ENCODE measurements around the gene MINK1. TPM values are rescaled to one million over a fixed set of nuclear protein-coding genes. Genes with fewer than 3 reads are reported as not detected.

Gene MINK1
- total and polyA plus RNA-seq, 2 of the 13 experiments (the other 11 are each of a cell fraction or from before 2014, with no cell fraction given), result 17.2 to 63.9 TPM

GRCh38 chr17:4833941-4834680 is 971 bp downstream of the MINK1 start (continued):
- TF ChIP-seq, protein P1, sequence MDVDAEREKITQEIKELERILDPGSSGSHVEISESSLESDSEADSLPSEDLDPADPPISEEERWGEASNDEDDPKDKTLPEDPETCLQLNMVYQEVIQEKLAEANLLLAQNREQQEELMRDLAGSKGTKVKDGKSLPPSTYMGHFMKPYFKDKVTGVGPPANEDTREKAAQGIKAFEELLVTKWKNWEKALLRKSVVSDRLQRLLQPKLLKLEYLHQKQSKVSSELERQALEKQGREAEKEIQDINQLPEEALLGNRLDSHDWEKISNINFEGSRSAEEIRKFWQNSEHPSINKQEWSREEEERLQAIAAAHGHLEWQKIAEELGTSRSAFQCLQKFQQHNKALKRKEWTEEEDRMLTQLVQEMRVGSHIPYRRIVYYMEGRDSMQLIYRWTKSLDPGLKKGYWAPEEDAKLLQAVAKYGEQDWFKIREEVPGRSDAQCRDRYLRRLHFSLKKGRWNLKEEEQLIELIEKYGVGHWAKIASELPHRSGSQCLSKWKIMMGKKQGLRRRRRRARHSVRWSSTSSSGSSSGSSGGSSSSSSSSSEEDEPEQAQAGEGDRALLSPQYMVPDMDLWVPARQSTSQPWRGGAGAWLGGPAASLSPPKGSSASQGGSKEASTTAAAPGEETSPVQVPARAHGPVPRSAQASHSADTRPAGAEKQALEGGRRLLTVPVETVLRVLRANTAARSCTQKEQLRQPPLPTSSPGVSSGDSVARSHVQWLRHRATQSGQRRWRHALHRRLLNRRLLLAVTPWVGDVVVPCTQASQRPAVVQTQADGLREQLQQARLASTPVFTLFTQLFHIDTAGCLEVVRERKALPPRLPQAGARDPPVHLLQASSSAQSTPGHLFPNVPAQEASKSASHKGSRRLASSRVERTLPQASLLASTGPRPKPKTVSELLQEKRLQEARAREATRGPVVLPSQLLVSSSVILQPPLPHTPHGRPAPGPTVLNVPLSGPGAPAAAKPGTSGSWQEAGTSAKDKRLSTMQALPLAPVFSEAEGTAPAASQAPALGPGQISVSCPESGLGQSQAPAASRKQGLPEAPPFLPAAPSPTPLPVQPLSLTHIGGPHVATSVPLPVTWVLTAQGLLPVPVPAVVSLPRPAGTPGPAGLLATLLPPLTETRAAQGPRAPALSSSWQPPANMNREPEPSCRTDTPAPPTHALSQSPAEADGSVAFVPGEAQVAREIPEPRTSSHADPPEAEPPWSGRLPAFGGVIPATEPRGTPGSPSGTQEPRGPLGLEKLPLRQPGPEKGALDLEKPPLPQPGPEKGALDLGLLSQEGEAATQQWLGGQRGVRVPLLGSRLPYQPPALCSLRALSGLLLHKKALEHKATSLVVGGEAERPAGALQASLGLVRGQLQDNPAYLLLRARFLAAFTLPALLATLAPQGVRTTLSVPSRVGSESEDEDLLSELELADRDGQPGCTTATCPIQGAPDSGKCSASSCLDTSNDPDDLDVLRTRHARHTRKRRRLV (CRISPR knock-in tag; IDR thresholded peaks at IDR 0.05), result no peak
- TF ChIP-seq RXRB (CRISPR knock-in tag; IDR thresholded peaks at IDR 0.05; ENCODE audit: borderline replicate concordance), result no peak
- TF ChIP-seq HMG20B (CRISPR knock-in tag; conservative IDR thresholded peaks at IDR 0.05), result no peak
- 0 out of 2 replicates have a peak, but pooled peaks have one; percentile 50 for TF ChIP-seq ZFP36L1 (CRISPR knock-in tag; IDR thresholded peaks at IDR 0.05)
- TF ChIP-seq ZBTB38 (CRISPR knock-in tag; IDR thresholded peaks at IDR 0.05), result no peak
- TF ChIP-seq ZFY (CRISPR knock-in tag; IDR thresholded peaks at IDR 0.05), result no peak
- no peak for TF ChIP-seq ZNF703 (CRISPR knock-in tag; IDR thresholded peaks at IDR 0.05; ENCODE audit: borderline replicate concordance)
- TF ChIP-seq SETDB1 (CRISPR knock-in tag; IDR thresholded peaks at IDR 0.05; ENCODE audit: borderline replicate concordance), result no peak
- TF ChIP-seq ZNF10 (CRISPR knock-in tag; IDR thresholded peaks at IDR 0.05; ENCODE audit: borderline replicate concordance, low read depth), result no peak
- TF ChIP-seq ZNF512 (CRISPR knock-in tag; IDR thresholded peaks at IDR 0.05), result no peak
- no peak for TF ChIP-seq KLF15 (CRISPR knock-in tag; IDR thresholded peaks at IDR 0.05; ENCODE audit: borderline replicate concordance)
- TF ChIP-seq ZNF780A (CRISPR knock-in tag; IDR thresholded peaks at IDR 0.05), result no peak
- no peak for TF ChIP-seq ARHGAP35 (CRISPR knock-in tag; IDR thresholded peaks at IDR 0.05; ENCODE audit: borderline replicate concordance)
- TF ChIP-seq, protein P2, sequence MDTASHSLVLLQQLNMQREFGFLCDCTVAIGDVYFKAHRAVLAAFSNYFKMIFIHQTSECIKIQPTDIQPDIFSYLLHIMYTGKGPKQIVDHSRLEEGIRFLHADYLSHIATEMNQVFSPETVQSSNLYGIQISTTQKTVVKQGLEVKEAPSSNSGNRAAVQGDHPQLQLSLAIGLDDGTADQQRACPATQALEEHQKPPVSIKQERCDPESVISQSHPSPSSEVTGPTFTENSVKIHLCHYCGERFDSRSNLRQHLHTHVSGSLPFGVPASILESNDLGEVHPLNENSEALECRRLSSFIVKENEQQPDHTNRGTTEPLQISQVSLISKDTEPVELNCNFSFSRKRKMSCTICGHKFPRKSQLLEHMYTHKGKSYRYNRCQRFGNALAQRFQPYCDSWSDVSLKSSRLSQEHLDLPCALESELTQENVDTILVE (CRISPR knock-in tag; IDR thresholded peaks at IDR 0.05), result no peak
- TF ChIP-seq KAT8 (CRISPR knock-in tag; IDR thresholded peaks at IDR 0.05), result no peak
- TF ChIP-seq ZIK1 (CRISPR knock-in tag; IDR thresholded peaks at IDR 0.05; ENCODE audit: borderline replicate concordance, low read depth), result no peak
- TF ChIP-seq RBM22 (optimal IDR thresholded peaks at IDR 0.05; ENCODE audit: low read length), result no peak
- TF ChIP-seq PBX3 (CRISPR knock-in tag; IDR thresholded peaks at IDR 0.05; ENCODE audit: borderline replicate concordance), result no peak
- TF ChIP-seq PLRG1 (conservative IDR thresholded peaks at IDR 0.05), result no peak
- no peak for TF ChIP-seq ZNF652 (CRISPR knock-in tag; IDR thresholded peaks at IDR 0.05; ENCODE audit: borderline replicate concordance, low read depth)
- no peak for TF ChIP-seq ZNF331 (CRISPR knock-in tag; IDR thresholded peaks at IDR 0.05)
